ENCODE data around the gene NDUFAF7.

GRCh38 chr2:37223131-37223530 is 8.3 kb upstream of the NDUFAF7 start:
- TF ChIP-seq POLR2A (IDR thresholded peaks at IDR 0.05; ENCODE audit: low read depth, low read length) (no peak), POLR2AphosphoS5 (IDR thresholded peaks at IDR 0.05; ENCODE audit: low read depth, low read length) (no peak), TAF1 (IDR thresholded peaks at IDR 0.05; ENCODE audit: borderline replicate concordance, low read depth, low read length) (no peak)

Data from GM12892 (cell line).